NCI-H2171 treated with DMSO at 0.1 percent for 48 hours (cell line): ENCODE results near the gene SHC4.
A peak's percentile ranks its signal among the peaks of the same experiment; 100 is the strongest.

ENCODE experiments used
- DNase-seq: peaks from one replicate; lab custom pipeline; 2025; lab: John Stamatoyannopoulos, UW

The SHC4 gene

DNA sequence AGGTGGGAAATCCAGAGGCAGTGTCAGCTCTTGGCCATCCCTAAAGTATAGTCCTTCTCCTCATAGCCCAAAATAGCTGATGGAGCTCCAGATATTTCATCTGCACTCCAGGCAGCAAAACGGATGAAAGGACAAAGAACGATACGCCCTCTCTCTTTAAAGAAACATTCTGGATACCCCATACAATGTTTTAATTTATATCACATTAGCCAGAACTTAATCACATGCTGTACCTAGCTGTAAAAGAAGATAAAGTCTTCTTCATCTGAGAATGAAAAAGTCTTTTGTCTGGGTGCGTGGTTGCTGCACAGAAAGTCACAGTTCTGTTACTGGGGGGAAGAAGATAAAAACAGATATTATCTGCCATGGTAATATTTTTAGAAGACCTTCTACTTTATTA lies 4.3 kb upstream of the SHC4 start:
- DNase-seq = no peak

DNA sequence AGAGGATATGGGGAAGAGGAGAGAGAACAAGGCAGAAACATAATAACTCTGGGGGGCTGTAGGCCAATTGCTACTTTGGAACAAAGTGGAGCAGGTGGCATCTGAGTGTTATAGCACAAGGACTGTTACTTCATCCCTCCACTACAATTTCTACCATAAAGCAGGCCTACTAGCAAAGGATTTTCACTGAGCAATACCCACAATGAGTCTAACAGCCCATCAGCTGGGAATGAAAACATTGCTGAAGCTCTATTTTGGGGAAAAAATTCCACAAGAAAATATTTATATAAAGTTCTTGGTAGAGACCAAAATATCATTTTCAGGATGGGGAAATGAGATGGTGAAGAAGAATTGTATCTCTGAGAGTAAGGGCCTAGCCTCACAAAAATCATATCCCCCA lies 3.6 kb upstream of the SHC4 start:
- no peak for DNase-seq

DNA sequence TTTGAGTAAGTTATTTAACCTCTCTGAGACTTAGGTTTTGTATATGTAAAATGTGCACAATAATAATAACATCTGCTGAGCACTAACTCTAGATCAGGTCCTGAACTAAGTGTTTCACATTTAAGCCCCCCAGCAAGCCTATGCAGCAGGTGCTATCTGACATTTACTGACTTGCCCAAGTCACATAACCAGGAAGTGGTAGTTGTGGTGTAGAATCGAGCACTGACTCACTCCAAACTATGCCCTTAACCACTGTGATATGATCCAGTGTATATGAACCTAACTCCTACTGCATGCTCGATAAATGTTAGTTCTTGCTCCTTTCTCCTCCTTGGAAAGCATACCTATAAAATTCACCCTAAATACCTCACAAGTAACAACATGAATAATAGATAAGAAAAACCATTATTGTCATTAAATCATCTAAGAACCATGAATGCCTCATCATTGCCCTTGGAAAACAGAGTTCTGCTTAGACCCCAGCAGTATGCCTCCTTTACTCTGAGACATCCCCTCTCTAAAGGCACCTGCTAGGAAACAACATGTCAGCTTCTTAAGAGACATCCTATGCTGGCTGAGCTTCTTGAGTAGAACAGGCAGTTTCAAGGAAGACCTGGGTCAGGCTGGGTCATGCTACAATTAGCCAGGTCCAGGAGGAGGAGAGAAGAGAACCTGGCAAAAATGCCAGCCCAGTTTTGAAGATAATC lies 3.0 kb upstream of the SHC4 start:
- no peak for DNase-seq

DNA sequence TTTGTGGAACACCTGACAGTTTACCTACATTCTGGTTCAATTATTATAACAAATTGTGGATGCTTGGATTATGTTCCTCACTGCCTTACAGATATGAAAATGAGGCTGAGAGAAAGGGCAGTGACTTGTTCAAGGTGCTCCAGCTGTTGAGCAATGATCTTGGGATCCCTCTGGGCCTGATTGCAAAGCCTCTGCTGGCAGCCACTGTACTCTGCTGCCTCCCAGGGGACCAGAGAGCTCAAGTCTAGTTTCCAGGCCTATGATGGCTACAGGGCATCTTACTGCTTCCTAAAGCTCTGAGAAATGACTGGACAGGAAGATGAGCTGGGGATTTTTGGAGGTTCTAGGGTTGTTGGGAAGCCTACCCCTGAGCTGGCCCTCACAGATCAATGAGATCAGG lies 2.3 kb upstream of the SHC4 start:
- DNase-seq = peak; percentile 27

DNA sequence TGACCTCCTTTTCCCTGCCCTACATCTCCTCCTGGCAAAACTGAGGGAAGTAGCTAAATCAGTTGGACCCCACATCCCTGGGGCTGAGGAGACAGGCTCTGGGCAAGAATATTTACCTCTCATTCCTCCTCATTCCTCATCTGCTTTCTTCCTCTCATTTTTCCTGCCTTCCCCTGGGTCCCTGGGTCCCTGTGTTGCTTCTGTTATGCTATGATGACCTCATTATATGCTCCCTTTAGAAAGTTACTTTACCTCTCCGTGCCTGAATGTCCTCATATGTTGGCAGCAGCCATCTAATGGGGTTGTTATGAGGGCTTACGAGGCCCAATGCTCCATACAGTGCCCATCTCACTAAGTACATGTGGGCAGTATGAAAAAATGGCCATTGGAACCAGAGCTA lies 1.2 kb upstream of the SHC4 start:
- no peak for DNase-seq

DNA sequence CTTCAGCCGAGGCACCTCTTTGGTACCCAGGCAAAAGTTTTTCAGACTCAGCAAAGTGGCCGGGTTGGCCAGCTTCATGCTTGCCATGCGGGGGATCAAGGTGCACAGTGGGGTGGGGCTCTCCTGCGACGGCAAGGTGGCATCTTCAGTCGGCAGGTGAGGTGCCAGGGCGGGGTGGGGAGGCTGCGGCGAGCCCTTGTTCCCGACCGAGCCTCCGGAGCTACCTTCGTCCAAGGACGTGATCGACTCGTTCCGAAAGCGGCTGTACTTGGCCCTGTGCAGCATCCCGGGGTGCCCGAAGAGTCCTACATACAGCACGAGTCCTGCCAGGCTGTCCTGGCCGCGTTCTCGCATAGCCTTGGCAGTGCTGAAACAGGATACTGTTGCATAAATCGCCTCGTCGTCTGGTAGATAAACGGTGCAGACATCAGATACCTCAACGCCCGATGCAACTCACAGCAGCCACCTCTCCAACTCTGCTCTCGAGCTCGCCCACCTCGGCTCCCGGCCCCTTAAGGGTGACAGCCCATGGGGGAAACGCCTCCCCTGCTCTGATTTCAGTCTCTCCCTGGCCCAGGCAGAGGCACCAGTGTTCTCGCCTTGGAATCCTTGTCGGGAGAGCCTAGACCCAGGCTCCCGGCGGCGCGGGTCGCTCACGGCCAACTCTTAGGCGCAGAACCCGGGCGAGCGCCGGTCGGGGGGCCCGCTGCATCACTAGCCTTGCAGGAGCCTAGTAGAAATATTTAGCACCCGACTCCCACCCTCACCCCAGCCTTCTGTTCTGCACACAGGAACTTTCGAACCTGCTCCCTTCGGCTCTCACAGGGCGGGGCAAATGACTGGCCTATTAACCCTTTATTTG lies 826 bp downstream of the SHC4 start:
- DNase-seq = peak; percentile 64

DNA sequence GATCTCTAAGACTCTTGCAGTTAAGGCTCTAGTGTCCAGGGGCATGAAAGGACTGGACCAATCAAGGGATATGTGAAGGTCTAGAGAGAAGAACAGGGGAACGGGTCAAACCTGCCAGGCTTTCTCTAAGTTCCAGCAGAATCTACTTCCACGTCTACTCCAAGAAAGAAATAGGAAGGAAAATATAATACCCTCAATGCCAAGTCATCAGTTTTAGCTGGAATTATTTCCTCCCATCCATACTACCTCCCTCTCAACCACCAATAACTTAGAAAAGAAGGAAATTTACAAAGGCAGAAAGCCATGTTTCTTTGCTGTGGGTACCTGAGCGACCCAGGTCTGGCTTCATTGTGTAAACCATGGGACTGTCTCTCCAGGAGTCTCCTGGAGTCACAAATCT lies 7.8 kb downstream of the SHC4 start:
- DNase-seq = no peak

DNA sequence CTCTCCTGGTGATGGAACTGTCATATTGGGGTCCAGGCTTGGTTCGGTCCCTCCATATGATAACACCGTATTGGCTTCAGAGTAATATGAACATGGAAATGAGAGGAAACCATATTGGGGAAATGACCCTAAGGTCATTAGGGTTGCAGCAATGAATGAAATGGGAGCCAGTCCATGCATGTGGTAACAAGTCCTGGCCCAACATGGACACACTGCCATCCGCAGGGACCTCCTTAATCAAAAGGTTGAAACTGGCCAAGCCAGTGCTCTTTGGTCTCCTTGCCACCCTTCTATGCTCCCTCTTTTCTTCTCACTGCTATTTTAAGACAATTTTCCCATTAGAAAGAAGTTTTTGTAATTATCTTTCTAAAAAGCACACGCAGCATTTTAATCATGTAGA lies 8.3 kb downstream of the SHC4 start:
- no peak for DNase-seq

DNA sequence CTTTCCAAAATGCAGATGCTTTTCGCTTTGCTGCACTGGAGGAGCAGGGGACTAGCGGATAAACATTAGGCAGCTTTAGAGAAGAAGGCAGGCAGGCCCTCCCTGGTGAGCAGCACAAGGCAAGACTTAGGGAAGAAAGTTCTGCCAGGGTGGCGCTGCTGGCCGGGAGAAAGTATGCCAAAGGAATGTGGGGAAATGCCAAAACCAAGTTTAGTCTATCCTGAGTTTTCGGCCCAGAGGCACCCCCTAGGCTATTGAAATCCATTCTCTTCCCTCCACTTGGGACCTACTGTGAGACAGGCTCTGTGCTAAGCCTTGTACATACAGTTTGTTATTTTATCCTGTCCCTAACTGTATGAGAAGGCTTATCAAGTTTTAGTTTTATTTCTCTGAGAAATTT lies 9.2 kb downstream of the SHC4 start:
- no peak for DNase-seq

DNA sequence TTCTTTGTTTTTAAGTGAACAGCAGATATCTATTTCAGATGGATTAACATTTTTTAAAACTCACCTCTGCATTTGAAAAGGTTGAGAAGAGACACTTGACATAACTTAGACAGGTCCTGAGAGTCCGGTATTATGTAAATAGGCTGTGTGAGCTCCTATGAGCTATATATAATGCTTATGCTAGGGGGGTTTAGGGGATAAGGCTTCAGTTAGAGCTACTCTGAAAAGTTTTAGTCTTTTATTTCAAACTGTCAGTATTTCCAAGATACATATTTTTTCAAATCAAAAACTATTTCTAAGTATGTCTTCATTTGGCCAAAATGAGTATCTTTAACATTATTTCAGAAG lies 16.9 kb downstream of the SHC4 start:
- DNase-seq = no peak

DNA sequence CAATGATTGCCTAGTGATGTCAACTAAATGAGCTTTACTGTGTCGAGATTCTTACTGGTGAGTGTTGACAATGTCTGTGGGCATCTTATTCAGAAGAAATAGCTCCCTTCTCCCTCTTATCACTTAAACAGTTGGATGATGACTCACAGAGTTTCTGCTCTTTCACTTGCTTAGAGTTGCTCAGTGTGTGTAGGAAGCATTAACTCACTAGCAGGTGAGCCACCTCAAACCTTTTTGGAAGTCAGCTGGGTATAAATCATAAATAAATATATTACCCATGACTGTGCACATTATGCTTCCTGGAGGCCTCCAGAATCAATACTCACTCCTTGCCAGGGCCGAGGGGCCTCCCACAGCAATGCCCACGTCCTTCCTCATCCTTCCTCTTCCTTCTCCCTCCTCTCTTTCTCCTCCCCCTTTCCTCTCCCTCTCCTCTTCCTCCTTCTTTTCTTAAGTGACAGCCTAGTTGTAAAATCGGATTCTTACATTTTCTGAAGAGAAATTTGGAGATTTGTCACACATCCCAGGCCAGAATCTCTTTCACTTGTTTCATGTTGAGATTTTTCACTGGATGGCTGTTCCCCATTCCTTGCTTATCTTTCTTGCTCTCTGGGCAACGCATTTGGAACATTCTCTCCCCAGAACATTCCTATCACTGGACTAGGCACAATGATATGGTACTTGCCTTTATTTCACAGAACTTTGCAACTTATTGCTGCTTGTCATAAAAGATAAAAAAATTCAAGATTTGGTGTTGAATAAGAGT lies 17.5 kb downstream of the SHC4 start:
- DNase-seq = no peak

DNA sequence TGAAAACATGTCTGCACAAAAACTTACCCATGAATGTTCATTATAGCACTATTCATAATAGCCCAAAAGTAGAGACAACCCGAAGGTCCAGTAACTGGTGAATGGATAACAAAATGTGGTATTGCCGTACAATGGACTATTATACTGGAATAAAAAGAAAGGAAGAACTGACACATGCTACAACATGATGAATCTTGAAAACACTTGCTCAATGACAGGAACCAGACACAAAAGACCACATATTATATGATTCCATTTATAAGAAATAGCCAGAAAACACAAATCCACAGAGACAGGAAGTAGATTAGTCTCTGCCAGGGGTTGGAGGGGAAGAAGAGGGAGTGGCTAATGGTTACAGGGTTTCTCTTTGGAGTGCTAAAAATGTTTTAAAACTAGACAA lies 18.3 kb downstream of the SHC4 start:
- no peak for DNase-seq

DNA sequence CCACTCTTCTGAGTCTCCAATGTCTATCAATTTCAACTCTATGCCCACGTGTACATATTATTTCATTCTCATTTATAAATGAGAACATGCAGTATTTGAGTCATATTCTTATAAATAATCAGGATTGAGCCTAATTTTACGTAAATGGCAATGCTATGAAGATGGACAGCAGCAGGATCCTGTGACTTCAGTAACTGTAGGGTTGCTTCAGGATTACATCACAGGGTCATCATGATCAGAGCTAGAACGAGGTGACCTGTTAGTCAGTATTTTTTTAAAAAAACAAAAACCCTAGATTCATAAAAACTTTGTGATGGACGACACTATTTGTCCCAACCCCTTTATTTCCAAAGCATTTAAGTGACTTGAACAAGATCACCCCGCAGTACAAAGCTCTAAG lies 21.8 kb downstream of the SHC4 start:
- no peak for DNase-seq

DNA sequence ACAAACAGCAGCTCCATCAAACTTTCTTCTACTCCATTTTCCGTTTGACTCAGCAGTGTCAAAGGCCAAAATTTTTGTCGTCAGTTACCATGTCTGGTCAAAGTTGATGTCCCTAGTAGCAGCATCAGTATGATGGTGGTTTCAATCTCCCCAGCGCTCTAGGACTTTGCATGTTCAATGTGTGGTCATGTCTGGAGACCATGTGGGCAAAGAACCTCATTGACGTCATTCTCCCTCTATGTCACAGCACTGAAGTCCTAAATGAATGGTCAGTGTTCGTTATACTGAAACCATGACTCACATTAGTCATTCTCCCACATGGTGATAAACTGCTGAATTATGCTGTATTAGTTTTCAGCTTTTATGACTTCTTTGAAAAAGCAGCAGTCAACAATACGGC lies 23.2 kb downstream of the SHC4 start:
- no peak for DNase-seq

DNA sequence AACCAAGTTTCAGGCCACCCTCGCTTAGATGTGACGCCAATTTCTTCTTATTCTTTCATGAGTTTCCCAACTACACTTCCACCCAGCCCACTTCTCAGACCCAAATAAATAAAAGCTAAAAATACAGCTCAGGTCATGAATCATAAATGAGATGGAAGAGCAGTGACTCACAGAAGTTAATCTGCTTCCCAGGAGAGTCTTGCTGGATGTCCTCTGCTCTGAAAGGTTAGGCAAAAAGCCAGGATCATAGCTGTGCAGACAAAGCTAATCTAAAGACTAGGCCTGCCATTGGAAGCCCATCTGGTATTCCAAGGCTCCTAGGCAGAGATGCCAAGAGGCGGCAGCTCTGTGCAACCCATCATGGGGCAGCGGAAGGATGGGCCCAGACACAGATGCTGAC lies 24.1 kb downstream of the SHC4 start:
- DNase-seq = no peak

DNA sequence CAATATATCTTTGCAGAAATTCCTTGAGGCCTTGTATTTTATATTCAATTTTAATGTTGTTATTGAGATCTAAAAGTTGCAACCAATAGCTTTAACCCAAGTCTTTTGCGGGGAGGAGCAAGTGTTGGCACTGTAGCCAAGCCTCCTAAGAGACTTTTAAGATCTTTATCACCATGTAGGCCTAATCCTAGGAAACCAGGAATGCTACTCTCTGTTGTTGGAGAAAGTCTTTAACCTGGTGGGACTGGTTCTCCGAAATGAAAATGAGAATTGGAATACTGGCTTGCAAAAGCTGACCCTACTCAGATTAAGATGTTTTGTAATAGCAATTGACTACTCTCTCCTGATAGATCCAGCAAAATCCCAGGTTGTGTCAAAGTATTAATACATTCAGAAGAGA lies 25.8 kb downstream of the SHC4 start:
- no peak for DNase-seq

DNA sequence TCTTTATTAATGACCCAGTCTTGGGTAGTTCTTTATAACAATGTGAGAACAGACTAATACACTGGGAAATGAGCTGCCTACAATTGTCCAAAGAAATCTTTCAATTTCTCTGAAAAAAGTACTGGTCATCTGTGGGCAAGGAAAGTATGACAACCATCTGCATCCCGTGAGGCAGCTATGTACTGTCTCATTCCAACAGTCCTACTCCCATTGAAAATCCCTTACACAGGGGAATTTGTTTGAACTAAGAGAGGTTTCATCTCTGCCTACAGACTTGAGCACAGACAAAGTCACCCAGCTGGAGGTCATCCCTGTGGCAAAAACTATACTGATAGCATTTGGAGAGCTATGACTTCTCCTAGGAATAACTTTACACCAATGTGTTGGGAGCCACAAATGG lies 27.1 kb downstream of the SHC4 start:
- no peak for DNase-seq

DNA sequence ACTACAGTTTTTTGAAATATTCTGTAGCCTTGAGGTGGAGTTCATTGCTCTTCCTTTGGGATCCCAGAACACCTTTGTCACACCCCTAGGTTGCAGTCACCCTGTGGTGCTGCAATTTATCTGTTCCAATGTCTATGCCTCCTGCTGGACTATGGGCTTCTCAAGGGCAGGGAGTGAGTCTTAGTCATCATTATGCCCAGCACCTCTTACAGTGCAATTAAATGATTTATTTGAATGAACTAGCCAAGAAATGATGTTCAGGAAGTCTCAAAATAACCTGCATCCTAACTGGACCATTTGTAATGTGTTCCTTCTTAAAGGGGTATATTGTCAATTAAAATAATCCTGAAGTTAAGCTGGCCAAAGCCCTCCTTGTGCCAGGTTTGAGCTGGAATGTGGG lies 28.5 kb downstream of the SHC4 start:
- DNase-seq = no peak

DNA sequence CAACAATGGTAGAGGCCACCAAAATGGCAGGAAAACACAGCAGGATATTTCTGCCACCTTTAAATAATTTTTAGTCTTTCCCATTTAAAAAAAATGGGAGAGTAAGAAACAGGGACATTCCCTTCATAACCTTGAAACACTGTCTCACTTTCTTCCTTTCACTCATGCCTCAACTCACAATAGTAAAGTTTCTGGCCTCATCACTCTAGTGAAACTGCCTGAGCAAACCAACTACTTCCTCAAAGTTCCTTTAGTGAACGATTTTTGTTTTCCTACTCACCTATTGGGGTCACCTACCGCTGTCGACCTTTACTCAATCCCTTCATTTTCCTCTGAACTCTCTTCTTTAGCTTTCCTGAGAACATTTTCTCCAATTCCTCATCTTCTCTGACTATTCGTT lies 33.0 kb downstream of the SHC4 start:
- no peak for DNase-seq

DNA sequence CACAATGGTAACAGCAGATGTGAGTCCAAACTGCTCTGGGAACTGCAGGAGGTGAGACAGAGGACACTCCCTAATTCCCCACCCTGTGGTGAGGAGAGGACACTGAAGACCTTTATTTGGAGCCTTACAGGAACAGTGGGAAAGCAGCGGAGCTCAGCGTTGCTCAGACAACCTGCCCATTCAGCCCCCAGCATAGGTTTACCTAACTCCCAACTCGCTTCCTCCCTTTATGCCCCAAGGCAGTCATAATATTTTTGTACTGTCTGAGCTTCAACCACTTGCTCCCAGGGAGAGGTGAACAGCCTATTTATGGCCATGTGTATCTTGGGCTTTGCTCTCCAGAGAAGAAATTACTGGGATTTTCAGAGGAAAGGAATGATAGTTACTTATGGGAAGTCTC lies 34.1 kb downstream of the SHC4 start:
- DNase-seq = no peak

DNA sequence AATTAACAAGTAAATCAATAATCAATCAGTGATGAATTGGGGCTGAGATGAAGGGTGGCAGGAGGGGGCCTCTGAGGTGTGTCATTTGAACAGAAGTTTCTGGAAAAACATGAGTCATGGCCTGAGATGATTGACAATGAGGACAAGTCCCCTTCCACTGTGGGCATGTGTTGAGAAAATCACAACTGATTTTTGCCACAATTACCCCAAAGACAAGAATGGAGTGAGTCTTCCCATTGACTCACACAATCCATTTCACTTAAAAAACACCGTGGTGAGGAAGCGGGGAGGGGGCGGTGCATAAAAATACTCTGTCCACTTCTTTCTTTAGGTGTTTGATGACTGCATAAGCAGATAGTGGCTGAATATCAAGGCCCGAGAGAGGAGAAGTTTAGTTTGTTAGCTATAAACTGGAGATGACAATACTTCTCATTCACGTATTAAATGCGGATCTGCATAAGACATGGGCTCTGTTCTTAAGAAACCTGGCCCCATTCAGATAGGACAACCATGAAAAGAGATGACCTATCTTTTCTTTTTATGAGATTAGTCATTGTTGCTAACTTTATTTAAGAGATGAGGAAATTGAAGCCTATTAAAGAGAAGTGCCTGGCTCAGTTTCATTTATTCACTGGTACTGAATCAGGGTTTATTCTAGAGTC lies 34.7 kb downstream of the SHC4 start:
- DNase-seq = no peak

DNA sequence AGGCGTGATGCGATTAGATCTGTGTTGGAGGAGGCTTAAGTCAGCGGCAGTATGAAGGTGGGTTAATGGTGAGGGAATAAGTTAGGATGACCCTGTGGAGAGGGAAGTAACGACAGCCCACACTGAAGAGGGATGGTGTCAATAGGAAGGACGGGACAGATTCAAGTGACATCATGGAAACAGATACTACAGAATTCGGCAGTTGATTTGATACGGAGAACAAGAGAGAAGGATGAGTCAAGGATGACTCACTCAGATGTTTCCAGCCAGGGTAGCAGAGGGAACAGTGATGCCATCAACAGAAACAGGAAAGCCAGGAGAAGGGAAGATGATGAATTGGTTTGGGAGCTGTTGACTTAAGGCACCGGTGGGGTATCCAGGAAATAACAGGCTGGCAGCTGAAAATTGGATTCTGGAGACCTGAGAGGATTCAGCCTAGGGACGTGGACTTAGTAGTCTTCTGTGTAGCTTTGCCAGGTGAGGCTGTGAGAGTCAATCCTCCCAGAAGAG lies 38.0 kb downstream of the SHC4 start:
- DNase-seq = no peak
